Fibroblast of upper back skin (primary cell): ENCODE data around the gene RALGAPA2.

ENCODE experiments used
- DNase-seq: peaks from one replicate; pipeline ENCODE4 v3.0.0-alpha.2; 2013

Gene RALGAPA2

DNA sequence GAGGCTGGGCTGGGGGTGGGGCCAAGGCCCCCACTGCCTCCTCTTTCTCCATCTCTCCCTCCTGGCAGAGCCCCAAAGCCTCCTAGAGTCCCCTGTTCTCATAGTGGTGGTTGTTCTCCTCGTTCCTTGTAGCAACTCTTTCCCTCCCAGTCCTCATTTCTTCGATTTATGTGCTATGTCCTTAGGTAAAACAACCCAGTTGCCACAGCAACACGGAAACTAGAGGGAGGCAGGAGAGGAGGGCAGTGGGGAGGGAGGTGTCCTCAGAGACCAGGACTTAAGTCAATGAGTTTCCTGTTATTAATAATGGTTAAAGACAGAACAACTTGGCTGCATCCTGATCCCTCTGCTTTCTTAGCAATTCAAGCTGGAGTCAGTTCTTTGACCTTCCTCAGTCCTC is 183.6 kb downstream of the RALGAPA2 start:
- no peak for DNase-seq

DNA sequence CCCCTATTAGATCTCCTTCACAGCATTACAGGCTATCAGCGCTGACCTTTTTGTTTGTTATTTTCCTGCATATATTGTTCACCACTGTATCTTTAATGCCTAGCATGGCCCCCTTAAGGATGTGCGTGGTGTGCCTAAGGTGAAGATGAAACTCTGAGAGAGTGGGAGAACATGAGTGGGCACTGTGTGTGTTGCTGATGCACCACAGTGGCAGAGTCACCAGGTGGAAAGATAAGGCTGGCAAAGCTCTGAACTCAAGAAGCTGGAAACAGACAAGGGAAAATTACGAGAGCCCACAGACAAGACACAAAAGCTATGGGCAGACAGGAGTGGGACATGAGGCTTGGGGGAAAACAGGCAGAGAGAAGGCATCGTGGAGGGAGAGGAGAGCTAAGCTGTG is 184.8 kb downstream of the RALGAPA2 start:
- DNase-seq, result no peak

DNA sequence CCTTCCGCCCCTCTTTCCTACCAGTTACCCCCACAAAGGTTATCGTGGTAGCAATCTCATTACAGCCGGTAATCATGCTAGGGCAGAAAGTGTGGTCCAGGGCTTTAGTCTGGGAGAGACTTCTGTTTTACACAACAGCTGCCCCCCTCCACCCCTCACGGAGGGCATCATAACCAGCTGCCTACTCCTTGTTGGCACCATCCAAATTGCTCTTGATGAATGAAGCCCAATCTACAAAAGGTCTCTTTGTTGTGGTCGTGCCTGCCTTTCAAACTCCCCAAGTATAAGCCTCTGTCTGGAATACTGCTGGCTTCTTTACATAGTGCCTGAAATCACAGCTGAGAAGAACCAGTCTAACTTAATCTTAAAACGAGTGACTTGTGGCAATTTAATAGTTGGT is 186.7 kb downstream of the RALGAPA2 start:
- DNase-seq, result no peak

DNA sequence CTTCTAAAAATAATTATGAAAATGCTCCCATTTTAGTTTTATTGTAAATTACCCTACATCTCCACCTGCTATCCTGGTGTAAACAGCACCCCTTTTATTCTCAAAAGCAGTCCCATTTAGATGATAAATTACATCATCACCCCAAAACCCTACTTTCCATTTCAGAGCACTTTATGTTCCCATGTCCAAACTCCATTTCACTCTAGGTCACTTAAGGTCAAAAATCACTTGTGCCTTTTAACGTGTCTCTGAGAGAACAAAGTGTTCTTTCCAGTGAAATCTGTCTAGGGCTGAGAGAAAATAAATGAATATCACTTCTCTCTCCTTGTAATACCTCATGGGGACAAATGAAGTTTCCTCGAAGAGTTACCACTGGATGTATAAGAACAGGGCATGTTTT is 187.2 kb downstream of the RALGAPA2 start:
- no peak for DNase-seq

DNA sequence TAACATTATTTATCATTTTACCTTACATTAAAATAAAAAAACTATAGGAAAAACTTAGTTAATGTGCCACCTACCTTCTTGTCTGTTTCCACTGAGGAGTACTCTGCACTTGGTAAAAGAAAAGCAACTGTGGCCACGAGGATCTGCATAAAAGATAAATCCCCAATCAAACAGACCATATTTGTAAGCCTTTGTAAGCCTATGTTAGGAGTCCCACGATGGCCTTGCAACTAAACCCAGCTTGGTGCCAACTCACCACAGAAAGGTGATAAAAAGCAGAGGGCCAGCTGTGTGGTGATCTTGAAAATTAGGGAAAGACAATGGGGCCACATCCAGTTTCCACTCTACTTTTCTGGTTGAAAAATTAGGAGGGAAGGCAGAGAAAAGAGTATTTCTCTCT is 187.7 kb downstream of the RALGAPA2 start:
- no peak for DNase-seq

DNA sequence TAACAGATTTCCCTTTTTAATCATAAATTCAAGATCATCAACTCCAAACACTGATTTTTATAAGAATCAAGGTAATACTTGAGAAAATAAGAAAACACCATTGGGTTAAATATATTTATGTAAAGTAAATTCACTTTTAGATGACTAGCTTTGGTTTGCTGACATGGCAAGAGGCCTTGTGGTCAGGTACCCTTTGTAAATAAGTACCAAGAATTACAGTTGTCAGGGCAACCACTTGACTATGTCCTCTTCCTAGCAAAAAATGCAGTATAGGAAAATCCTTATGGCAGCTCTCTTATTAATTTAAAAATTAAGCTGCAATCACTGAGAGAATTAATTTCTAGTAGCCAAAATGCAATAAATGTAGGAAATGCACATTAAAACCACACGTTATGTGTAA is 190.7 kb downstream of the RALGAPA2 start:
- DNase-seq, result no peak

DNA sequence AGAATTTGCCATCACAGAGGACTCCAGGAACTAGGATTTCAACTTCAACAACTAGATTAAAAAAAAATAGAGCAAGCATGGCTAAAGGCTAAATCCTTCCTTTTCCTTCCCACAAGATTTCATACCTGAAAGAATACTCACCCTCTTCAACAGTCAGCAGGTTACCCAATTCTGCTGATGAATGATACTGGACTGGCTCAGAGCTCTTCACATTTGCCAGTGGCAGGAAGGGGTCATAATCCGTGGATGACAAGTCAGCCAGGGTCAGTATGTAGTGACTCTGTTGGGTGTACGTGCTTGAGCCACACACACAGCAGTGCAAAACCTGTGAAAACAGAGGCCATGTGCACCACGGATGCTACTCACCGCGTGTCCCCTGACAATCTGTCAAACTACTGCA is 191.7 kb downstream of the RALGAPA2 start:
- peak; percentile 50 for DNase-seq

DNA sequence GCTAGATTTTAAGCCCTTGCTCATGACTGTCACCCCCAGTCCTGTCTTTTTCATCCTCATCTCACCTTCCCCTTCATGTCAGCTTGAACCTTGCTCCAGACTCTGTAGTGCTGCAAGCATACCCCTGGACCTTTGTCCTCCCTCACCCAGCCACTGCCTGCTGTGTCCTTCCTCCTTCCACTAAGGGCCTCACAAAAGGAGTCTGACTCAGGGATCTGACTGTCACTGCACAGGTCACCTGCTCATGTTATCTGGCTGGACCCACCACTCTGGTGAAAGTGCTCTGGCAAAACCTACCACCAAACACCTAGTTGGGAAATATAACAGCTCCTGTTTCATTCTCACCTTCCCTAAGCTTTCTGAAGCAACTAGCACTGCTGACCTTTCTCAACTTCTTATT is 193.2 kb downstream of the RALGAPA2 start:
- DNase-seq, result no peak

DNA sequence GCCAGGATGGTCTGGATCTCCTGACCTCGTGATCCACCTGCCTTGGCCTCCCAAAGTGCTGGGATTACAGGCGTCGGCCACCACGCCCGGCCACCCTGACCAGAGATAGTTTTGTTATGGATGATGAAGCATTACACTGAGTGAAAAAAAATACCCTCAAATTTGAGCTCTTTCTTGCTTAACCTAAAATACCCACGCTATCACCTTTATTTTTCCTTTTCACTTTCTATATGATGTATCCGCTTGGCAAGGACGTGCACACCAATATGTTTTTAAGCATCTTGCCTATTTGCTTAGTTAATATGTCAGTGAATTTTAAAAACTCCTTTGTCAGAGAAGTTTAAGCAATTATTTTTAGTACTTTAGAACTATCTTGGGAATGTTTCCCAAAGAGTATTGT is 194.2 kb downstream of the RALGAPA2 start:
- no peak for DNase-seq

DNA sequence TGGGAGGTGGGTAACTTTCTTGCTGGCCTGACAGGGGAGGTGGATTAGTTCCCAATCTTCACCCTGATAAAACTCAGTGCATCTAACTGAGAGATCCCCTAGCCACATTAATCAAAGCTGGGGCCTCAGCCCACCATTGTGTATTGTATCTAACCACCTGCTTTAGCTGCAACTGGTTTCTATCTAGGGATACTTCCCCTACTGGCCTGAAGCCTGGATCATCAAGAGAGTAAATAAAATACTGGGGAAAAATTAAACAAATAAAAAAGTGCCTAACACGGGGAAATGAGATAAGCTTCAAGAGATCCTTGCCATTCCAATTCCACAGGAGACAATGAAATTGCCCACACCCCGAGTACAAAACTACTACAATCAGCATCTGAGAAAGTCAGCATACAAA is 195.1 kb downstream of the RALGAPA2 start:
- DNase-seq, result no peak

DNA sequence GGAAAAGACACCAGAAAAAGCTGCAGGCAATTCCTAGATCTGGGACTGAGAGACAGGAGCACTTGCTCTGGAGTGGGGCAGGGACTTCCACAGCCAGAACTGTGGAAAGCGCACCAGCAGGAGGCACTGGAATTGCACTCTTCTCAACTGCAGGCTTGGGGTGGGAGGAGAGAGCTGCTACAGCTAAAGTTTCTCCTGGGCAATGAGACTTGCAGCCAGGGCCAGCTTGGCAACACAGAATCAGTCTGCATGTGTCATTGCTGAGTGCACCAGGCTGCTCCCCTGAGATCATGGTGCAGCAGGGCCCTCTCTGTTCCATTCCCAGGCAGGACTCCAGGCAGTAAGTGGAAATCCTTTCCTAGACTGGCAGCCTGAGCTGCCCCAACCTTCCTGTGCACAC is 198.7 kb downstream of the RALGAPA2 start:
- no peak for DNase-seq

DNA sequence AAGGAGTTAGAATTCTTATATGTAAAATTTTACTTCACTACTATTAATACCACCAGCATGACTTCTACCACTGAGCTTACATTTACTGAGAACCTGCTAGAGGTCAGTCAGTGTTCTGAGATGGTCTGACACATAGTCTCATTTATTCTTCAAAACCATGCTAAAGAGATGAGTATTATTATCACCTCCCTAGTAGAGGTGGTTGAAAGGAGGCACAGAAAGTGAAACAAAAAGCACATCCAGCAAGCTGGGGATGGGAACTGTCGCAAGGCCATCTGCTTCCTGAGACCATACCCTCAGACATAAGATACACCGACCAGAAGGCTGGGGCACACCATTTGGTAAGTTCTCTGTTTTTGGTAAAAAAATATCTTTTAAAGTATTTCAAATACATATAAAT is 206.9 kb downstream of the RALGAPA2 start:
- no peak for DNase-seq

DNA sequence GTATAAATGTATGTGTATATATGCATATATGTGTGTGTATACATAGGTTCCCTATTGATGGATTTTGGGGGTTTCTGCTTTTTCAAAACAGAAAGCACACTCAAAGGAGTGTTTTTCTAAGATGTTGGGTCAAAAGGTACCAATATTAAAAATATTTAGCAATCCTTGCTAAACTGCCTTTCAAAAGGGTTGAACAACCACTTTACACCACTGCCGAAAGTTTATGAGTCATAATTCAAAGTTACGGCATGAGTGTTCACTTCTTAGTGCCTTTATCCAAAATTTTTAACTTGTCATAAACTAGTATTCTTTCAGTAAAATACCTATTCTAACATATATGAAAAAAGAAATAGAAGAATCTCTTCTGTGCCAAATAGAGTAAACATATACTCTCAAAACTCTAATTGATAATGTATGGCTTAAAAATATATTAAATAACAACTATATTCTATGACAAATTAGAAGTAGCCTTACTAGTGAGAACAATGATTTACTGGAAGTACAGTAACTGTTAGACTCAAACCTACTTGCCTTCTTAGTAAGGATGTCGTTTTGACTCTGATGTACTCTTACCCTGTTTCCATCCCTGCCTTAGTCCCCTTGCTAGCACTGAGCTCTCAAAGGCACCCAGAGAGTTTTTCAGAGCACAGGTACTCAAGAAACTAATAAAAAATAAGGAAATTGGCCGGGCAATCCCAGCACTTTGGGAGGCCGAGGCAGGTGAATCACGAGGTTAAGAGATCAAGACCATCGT is 208.5 kb downstream of the RALGAPA2 start:
- DNase-seq, result no peak

DNA sequence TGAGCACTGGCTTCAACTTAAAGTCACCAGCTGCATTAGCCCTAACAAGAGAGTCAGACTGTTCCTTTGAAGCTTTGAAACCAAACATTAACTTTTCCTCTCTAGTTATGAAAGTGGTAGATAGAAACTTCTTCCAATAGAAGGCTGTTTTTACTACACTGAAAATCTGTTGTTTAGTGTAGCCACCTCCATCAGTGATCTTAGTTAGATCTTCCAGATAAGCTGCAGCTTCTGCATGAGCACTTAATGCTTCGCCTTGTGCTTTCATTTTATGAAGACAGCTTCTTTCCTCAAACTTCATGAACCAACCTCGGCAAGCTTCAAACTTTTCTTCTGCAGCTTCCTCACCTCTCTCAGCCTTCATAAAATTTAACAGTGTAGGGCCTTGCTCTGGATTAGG is 211.3 kb downstream of the RALGAPA2 start:
- DNase-seq, result no peak

DNA sequence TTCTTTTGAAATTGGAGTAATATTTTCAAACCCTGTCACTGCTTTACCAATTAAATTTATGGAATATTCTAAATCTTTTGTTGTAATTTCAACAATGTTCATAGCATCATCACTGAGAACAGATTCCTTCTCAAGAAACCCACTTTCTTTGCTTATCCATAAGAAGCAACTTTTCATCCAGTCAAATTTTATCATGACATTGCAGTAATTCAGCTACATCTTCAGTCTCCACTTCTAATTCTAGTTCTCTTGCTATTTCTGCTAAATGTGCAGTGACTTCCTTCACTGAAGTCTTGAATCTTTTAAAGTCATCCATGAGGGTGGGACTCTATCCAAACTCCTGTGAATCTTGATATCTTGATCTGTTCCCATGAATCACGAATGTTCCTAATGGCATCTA is 212.1 kb downstream of the RALGAPA2 start:
- no peak for DNase-seq

DNA sequence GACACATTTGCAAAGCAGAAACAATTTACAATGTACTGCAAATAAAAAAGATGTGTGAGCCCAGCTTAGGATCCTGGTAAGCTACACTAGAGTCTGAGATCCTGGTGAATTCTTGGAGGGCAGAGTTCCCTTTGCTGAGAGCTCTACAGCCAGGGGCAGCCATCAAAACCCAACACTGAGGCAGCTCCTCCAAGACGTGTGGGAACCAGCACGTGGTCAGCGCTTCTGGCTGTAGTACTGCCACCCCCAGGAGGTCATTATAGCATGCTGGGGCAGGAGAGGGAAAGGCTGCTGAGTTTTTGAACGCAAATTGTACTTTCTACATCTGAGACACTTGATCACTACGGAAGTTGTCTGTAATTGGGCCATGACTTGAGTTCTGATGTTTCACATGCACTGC is 213.0 kb downstream of the RALGAPA2 start:
- DNase-seq, result no peak

DNA sequence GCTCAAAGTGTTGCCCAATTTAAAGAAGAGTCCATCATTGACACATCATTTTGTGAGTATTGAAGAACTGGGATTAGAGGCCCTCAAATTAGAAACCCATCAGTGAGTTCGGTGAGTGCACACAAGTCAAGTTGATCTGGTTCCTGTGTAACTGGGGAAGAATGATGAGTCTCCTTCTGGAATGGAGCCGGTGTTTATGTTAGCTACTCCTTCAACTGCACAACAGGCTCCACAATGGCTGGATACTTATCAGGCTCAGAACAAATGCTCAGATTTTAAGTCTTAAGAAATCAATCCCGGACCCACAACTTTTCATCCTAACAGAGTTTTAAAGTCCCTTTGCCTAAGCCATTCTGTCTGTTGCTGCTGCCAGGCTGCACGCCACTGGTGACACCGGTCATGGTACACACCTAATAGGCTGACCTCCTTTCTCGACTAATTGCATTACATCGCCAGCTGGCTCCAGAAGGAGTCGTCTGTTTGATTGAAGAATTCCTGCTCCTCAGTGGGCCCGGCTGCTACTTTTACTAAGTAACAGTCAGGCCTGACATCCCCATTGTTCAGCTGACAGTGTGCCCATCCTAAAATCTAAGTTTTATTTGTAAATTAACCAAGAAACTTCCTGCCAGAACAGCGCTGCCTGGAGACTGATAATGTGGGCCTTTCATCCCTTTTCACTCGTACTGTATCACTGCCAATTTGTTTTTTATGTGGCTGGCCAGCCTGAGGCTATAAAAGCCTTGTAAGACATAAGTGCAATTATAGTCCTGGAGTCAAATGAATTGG is 214.2 kb downstream of the RALGAPA2 start:
- no peak for DNase-seq

DNA sequence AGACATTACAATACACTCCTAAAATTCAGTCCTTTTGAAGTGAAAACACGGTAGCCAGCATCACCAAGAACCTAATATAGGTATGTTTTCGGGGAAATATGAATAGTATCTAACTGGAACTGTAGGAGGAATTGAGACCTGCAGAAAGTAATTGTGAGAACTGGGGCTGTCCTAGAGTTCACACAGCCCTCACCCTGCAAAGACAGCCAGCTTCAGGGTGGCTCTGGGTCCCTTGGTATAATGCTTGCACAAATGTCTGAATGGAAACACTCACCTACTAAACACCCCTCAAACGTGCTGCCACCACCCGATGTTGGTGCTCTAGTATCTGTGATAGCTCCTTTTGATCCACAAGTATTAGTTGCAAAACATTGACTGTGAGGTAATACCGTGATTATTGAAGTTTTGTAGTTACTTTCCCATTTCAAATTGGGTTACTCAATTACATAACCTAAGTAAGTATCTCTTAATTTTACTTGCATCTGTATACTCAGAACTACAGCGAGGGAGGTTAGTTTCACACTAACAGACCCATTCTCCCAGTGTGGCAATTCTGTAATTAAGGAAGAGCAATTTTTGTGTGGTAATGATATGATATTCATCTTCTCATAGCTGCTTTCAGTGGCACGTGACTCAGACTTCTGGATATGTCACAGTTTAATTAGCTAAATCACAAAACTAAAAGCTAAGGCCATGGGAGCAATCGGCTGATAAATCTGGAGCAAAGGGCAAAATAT is 215.0 kb downstream of the RALGAPA2 start:
- no peak for DNase-seq

DNA sequence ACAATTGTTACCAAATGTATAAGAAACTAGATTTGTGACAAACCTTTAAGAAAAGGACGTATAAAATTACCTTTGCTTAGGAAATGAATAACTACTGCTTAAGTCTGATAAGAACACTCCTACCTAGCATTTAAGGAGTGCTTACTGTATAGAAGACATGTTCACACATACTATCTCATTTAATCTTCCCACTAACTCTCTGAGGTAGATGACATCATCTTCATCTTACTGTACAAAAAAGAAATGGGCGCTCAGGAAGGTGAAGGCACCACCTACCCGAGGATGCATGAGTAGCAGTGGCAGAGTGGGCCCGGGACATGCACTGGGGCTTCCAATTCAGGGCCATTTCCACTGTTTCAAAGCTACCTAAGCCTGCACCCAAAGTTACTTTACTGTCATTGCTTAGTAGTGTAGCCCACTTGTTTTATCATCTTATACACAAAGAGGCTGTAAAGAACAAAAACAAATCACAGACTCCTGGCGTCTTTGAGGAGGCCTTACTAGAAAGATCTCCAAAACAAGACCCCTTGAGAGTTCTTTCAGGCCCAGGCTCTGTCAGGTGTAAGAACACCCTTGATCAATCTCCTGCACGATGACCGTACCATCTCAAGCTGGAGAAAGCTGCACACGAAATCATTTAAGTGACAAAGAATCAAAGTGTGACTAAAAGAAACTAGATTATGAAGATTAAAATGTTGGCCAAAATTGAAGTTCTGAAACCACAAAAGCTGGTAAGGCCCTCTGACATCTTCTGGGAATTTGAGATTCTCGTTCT is 216.5 kb downstream of the RALGAPA2 start:
- DNase-seq, result no peak

DNA sequence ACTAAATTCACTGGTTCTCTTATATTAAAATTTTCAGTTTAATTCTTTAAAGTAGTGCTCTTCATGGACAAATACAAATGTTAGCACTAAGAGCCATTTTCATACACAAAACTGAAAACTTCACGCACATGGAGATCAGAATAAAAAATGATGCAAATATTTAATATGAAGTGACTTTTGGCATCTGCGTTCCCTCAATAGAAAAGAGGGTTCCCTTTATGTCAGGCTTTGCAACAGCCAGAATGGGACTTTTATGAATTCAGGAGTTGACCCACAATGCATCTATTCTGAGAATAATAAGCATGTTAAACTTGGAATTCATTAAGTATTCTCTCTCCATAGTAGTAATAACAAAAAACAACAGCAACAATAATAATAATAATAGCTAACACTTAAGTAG is 218.7 kb downstream of the RALGAPA2 start:
- DNase-seq, result no peak

DNA sequence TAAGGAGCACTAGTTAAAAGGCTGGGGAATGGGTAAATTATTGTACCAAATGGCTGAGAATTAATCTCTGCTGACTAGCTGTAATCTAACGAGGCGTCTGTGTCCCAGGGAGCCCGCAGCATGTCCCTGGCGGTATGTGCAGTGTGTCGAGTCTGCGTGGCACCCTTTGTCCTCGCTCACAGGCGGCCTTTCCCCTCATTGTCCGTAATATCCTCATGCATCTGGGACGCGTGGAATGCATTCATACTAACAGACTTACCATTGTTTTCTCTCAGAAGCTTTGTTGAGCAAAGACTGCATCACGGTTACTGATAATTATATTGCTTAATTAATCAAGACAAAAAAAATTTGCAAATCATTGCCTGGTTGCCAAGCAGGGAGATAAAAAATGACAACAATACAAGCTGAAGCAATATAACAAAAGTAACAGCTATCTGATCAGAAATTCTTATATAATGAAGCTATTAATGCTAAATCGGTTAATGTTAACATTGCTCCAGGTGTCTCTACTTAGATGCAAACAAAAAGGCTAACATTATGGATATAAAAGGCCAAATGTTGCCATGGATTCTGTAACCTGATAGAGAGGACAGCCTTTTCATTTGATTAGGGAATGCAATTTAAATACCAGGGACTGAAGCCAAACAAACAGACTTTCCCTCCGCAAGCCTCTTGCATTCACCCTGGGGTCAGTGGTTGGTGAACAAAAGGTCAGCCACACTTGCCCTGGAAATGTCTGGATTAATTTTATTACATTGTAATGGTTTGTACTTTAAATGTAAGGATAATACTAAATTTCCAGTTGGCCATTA is 219.7 kb downstream of the RALGAPA2 start:
- DNase-seq, result no peak

DNA sequence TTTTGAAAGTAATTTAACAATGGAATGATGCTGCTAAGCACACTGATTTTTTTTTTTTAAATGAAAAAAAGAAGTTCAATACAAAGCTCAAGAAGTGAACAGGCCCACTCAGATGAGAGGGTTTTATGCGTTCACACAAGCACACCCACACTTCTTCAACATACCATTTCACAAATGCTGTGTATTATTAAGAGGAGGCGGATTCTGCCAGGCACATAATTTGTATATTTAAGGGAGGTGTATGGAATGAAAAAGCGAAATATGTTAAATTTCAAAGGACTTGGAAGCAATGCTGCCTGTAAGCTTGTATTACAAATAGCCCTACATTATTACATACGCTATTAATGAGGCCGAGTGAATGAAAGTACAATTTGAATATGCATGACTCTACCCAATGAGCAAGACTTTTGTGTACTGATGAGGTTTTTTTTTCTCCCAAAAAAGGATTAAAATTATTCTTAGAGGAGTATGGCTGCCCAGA is 220.6 kb downstream of the RALGAPA2 start:
- DNase-seq, result no peak
